ENCODE measurements around the gene CCT8L2.
"Not testable (repeated sequence)": the region's sequence is repeated elsewhere in the genome, so short reads cannot be mapped to it uniquely, and the experiment has no call there.

CCT8L2 gene

GRCh38 chr22:16562711-16563554 is 29.7 kb downstream of the CCT8L2 start:
- H3K4me3 ChIP-seq (ENCODE audit: low read depth, low read length): no peak overlapping the region
- TF ChIP-seq CTCF (IDR thresholded peaks at IDR 0.05; ENCODE audit: low read depth, low read length): no peak

- not testable (repeated sequence) for H3K4me3 ChIP-seq (ENCODE audit: low read depth, low read length)
Observed at GRCh38 chr22:16561093-16561658, 31.4 kb downstream of the CCT8L2 start.

- H3K4me3 ChIP-seq (ENCODE audit: low read depth, low read length): not testable (repeated sequence)
Observed at GRCh38 chr22:16560651-16561050, 32.0 kb downstream of the CCT8L2 start.

GRCh38 chr22:16559996-16560395 is 32.6 kb downstream of the CCT8L2 start:
- not testable (repeated sequence) for H3K4me3 ChIP-seq (ENCODE audit: low read depth, low read length)

GRCh38 chr22:16559056-16559955 is 33.3 kb downstream of the CCT8L2 start:
- TF ChIP-seq CTCF (IDR thresholded peaks at IDR 0.05; ENCODE audit: low read depth, low read length): no peak
- H3K4me3 ChIP-seq (ENCODE audit: low read depth, low read length): no peak overlapping the region

- H3K4me3 ChIP-seq (ENCODE audit: low read depth, low read length): not testable (repeated sequence)
Observed at GRCh38 chr22:16558376-16558945, 34.1 kb downstream of the CCT8L2 start.

- H3K4me3 ChIP-seq (ENCODE audit: low read depth, low read length): not testable (repeated sequence)
Observed at GRCh38 chr22:16557511-16557910, 35.1 kb downstream of the CCT8L2 start.

- not testable (repeated sequence) for H3K4me3 ChIP-seq (ENCODE audit: low read depth, low read length)
Observed at GRCh38 chr22:16555077-16555994, 37.3 kb downstream of the CCT8L2 start.

GRCh38 chr22:16543310-16543709 is 49.3 kb downstream of the CCT8L2 start:
- not testable (repeated sequence) for H3K4me3 ChIP-seq (ENCODE audit: low read depth, low read length)
